Measurements from ENCODE around the gene FHOD3. TPM values are rescaled to one million over a fixed set of nuclear protein-coding genes. Genes with fewer than 3 reads are reported as not detected.

FHOD3 gene
- total and polyA plus RNA-seq, 2 of the 8 experiments (the other 6 are each of a cell fraction or from before 2014, with no cell fraction given), result 9.7 to 10.5 TPM

DNA sequence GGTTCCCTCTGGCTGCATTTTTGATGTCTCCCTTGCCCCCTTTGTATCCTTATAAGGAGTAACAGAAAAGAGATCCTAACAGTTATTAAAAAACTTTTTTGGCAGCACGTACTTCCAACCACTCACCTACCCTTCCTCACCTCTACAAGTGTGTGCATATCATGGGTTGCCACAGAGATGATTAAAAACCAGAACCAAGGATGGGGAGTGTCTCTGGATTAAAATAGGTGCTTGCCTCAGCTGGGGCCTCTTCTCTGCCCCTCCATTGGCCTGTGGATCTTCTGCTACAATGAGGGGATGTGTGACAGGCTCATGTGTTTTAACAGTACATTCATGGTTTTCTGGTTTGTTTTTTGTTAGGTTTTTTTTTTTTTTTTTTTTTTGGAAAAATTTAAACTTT, 160.8 kb downstream of the FHOD3 start:
- H3K4me3 ChIP-seq (ENCODE audit: extremely low read depth in 1 of 4, insufficient read depth in 2 of 4, low read depth in 3 of 4, low read length in 4 of 4), result no peak overlapping the region
- no peak overlapping the region for H2BK20ac ChIP-seq (ENCODE audit: low read length)
- H3K23me2 ChIP-seq (ENCODE audit: low read depth, low read length), result no peaks in the 10 kb centered on the region; the same call in 1 of the 2 replicates
- no peak overlapping the region for H3K27ac ChIP-seq (ENCODE audit: low read depth, low read length)
- ChIA-PET POLR2A (ENCODE audit: partially characterized antibody) (no interaction called here), CTCF (ENCODE audit: partially characterized antibody) (interaction anchor here (1.9 kb wide), 1 partner anchor 12 kb away, joined by 7 read pairs; no protein-coding TSS in a partner anchor)
- no peaks in the 10 kb centered on the region for H3K36me3 ChIP-seq (ENCODE audit: control insufficient read depth in 2 of 4, insufficient read depth in 4 of 4, low read length in 3 of 4)
- H3K4me2 ChIP-seq (ENCODE audit: insufficient read depth in 1 of 2, low read depth in 2 of 2, low read length in 2 of 2), result no peak overlapping the region
- no peak overlapping the region for H3K18ac ChIP-seq (ENCODE audit: extremely low read depth, low read length)
- FAIRE-seq, result no peak
- H4K5ac ChIP-seq (ENCODE audit: insufficient read length, low read depth, low read length), result no peak overlapping the region
- H4K91ac ChIP-seq (replicated peaks; ENCODE audit: insufficient read length, low read length), result no peak overlapping the region
- WGBS, 2 experiments (ENCODE audit: extremely low coverage in 1 of 2, insufficient coverage in 1 of 2, insufficient read length in 1 of 2, insufficient replicate concordance in 2 of 2, low coverage in 1 of 2, low lambda C conversion rate in 2 of 2, missing lambda C conversion rate in 1 of 2), result 94% methylated on average over 1 of the region's 1 CpG; no CpG with 5 or more reads in 1 of the 2 experiments
- H4K8ac ChIP-seq (ENCODE audit: extremely low read depth, insufficient read depth, low read length), result no peak overlapping the region
- no peak overlapping the region for H3K14ac ChIP-seq (ENCODE audit: insufficient read length)
- no peak overlapping the region for H2BK12ac ChIP-seq (ENCODE audit: low read depth, low read length)
- H3K79me1 ChIP-seq (ENCODE audit: low read depth, low read length), result no peaks in the 10 kb centered on the region; the same call in 1 of the 2 replicates
- H3K9me3 ChIP-seq (ENCODE audit: insufficient read depth in 2 of 2, low read depth in 1 of 2, low read length in 1 of 2), result no peaks in the 10 kb centered on the region
- no peak overlapping the region for H3K56ac ChIP-seq (replicated peaks; ENCODE audit: insufficient read length, low read depth, low read length)
- DNase-seq (ENCODE audit: low read depth in 1 of 2, low spot score in 2 of 2), result no peak
- no peak overlapping the region for H2AK5ac ChIP-seq (ENCODE audit: low read depth, low read length)
- H3K4me1 ChIP-seq (replicated peaks in 1 of 4; ENCODE audit: control insufficient read depth in 3 of 4, insufficient read depth in 4 of 4, low read length in 3 of 4), result peaks cover 2 to 10% (median 8%) of the 10 kb centered on the region in 4 experiments; a peak in 5 of 7 replicates
- H2AFZ ChIP-seq (ENCODE audit: low read length), result no peak overlapping the region
- H2BK120ac ChIP-seq (replicated peaks; ENCODE audit: low read depth, low read length), result no peak overlapping the region
- H3K23ac ChIP-seq (ENCODE audit: insufficient read length), result no peak overlapping the region
- no peaks in the 10 kb centered on the region for H4K20me1 ChIP-seq (replicated peaks in 1 of 2; ENCODE audit: control insufficient read depth in 1 of 2, insufficient read depth in 2 of 2, low read length in 2 of 2)
- H3K9ac ChIP-seq (replicated peaks in 1 of 4; ENCODE audit: extremely low read depth in 1 of 4, low read depth in 3 of 4, low read length in 3 of 4), result no peak overlapping the region
- H3K27me3 ChIP-seq (replicated peaks in 1 of 4; ENCODE audit: control insufficient read depth in 3 of 4, extremely low read depth in 1 of 4, insufficient read depth in 3 of 4, low read length in 3 of 4), result no peaks in the 10 kb centered on the region
- H3K79me2 ChIP-seq (ENCODE audit: control insufficient read depth in 1 of 2, insufficient read depth in 2 of 2, low read length in 2 of 2), result no peaks in the 10 kb centered on the region
- H2BK15ac ChIP-seq (ENCODE audit: low read length), result no peak overlapping the region
- H2BK5ac ChIP-seq (ENCODE audit: low read depth, low read length), result no peak overlapping the region
- H3K4ac ChIP-seq (replicated peaks; ENCODE audit: insufficient read length, low read depth, low read length), result no peak overlapping the region
- TF ChIP-seq NRF1 (IDR thresholded peaks at IDR 0.05; ENCODE audit: low read depth, low read length), result no peak
- TF ChIP-seq TBP (IDR thresholded peaks at IDR 0.05; ENCODE audit: low read depth, low read length), result no peak
- no peak for TF ChIP-seq ZNF274 (IDR thresholded peaks at IDR 0.05; ENCODE audit: borderline replicate concordance, extremely low read depth, low read length)
- TF ChIP-seq PHF8 (conservative IDR thresholded peaks at IDR 0.05; ENCODE audit: low read depth, low read length), result no peak
- no peak for TF ChIP-seq TEAD4 (IDR thresholded peaks at IDR 0.05; ENCODE audit: low read depth, low read length)
- TF ChIP-seq KDM1A (IDR thresholded peaks at IDR 0.05; ENCODE audit: borderline replicate concordance, low read length), result no peak
- no peak for TF ChIP-seq FOSL1 (IDR thresholded peaks at IDR 0.05; ENCODE audit: insufficient read depth, low read depth, low read length)
- TF ChIP-seq RBBP5 (IDR thresholded peaks at IDR 0.05; ENCODE audit: borderline replicate concordance, low read depth, low read length), result no peak
- TF ChIP-seq, protein P1, sequence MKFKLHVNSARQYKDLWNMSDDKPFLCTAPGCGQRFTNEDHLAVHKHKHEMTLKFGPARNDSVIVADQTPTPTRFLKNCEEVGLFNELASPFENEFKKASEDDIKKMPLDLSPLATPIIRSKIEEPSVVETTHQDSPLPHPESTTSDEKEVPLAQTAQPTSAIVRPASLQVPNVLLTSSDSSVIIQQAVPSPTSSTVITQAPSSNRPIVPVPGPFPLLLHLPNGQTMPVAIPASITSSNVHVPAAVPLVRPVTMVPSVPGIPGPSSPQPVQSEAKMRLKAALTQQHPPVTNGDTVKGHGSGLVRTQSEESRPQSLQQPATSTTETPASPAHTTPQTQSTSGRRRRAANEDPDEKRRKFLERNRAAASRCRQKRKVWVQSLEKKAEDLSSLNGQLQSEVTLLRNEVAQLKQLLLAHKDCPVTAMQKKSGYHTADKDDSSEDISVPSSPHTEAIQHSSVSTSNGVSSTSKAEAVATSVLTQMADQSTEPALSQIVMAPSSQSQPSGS (IDR thresholded peaks at IDR 0.05; ENCODE audit: low read length), result no peak
- no peak for TF ChIP-seq POLR2A (IDR thresholded peaks at IDR 0.05; ENCODE audit: control extremely low read depth in 1 of 2, low read depth in 2 of 2, low read length in 2 of 2)
- TF ChIP-seq JUN (IDR thresholded peaks at IDR 0.05; ENCODE audit: low read depth, low read length), result no peak
- TF ChIP-seq CHD2 (IDR thresholded peaks at IDR 0.05; ENCODE audit: low read length), result no peak
- no peak for TF ChIP-seq SUZ12 (IDR thresholded peaks at IDR 0.05; ENCODE audit: low read length)
